Measurements from ENCODE around the gene ABCF3. TPM values are rescaled to one million over a fixed set of nuclear protein-coding genes. Genes with fewer than 3 reads are reported as not detected.

The ABCF3 gene
- total RNA-seq, 4 donors from 2014 or later: 41.0 to 76.7 (median 64.0) TPM

- no peak for TF ChIP-seq CTCF (IDR thresholded peaks at IDR 0.05)
- ATAC-seq (ENCODE audit: low FRiP score) (no peak), DNase-seq (ENCODE audit: low spot score) (no peak)
Observed at GRCh38 chr3:184235381-184236032, 49.5 kb downstream of the ABCF3 start.

GRCh38 chr3:184236033-184236410, 50.0 kb downstream of the ABCF3 start:
- TF ChIP-seq CTCF (IDR thresholded peaks at IDR 0.05): no peak
- ATAC-seq (ENCODE audit: low FRiP score) (no peak), DNase-seq (ENCODE audit: low spot score) (no peak)

- DNase-seq (ENCODE audit: low spot score) (no peak), ATAC-seq (ENCODE audit: low FRiP score) (no peak)
- TF ChIP-seq CTCF (IDR thresholded peaks at IDR 0.05): no peak
Observed at GRCh38 chr3:184236636-184237035, 50.6 kb downstream of the ABCF3 start.

- ATAC-seq (ENCODE audit: low FRiP score) (no peak), DNase-seq (ENCODE audit: low spot score) (no peak)
- no peak for TF ChIP-seq CTCF (IDR thresholded peaks at IDR 0.05)
Observed at GRCh38 chr3:184237211-184237610, 51.2 kb downstream of the ABCF3 start.

GRCh38 chr3:184237807-184238206, 51.8 kb downstream of the ABCF3 start:
- TF ChIP-seq CTCF (IDR thresholded peaks at IDR 0.05): no peak
- ATAC-seq (ENCODE audit: low FRiP score) (no peak), DNase-seq (ENCODE audit: low spot score) (no peak)

GRCh38 chr3:184238246-184238818, 52.3 kb downstream of the ABCF3 start:
- no peak for DNase-seq (ENCODE audit: low spot score)
- no peak for TF ChIP-seq CTCF (IDR thresholded peaks at IDR 0.05)

GRCh38 chr3:184239221-184239620, 53.2 kb downstream of the ABCF3 start:
- ATAC-seq (ENCODE audit: low FRiP score) (no peak), DNase-seq (ENCODE audit: low spot score) (no peak)
- TF ChIP-seq CTCF (IDR thresholded peaks at IDR 0.05): no peak

More at GRCh38 chr3:184238246-184238818, 52.3 kb downstream of the ABCF3 start:
- ATAC-seq (ENCODE audit: low FRiP score): no peak

Data from omental fat pad (tissue), 4 donors.